ENCODE results near the gene RAD23A.
"Not testable (repeated sequence)": the region's sequence is repeated elsewhere in the genome, so short reads cannot be mapped to it uniquely, and the experiment has no call there.

The RAD23A gene

GRCh38 chr19:12957389-12957952, 11.8 kb downstream of the RAD23A start:
- not testable (repeated sequence) for H3K27me3 ChIP-seq (ENCODE audit: control insufficient read depth in 1 of 2, insufficient read depth in 1 of 2, low read length in 2 of 2); H3K4ac ChIP-seq (ENCODE audit: low read depth in 1 of 2, low read length in 2 of 2); H2AFZ ChIP-seq (ENCODE audit: low read depth, low read length); H4K91ac ChIP-seq (ENCODE audit: low read length); H3K14ac ChIP-seq (ENCODE audit: low read length in 2 of 2); H2BK120ac ChIP-seq (ENCODE audit: low read depth, low read length); H3K79me1 ChIP-seq (replicated peaks; ENCODE audit: low read length, poor library complexity, severe bottlenecking); H2BK5ac ChIP-seq (ENCODE audit: low read depth, low read length, poor library complexity, severe bottlenecking); H3K23ac ChIP-seq (ENCODE audit: low read length in 2 of 2); H3K4me2 ChIP-seq (ENCODE audit: low read length, poor library complexity, severe bottlenecking); H3K27ac ChIP-seq (ENCODE audit: low read length, poor library complexity, severe bottlenecking); H3K18ac ChIP-seq (ENCODE audit: low read depth in 1 of 2, low read length in 2 of 2); H2BK12ac ChIP-seq (ENCODE audit: low read length in 2 of 2); H2AK5ac ChIP-seq (ENCODE audit: low read length, severe bottlenecking); H3K9me3 ChIP-seq (ENCODE audit: control insufficient read depth, low read length); H2BK15ac ChIP-seq (ENCODE audit: low read depth, poor library complexity, severe bottlenecking); DNase-seq
- Histone ChIP-seq H3K4me1 (ENCODE audit: control insufficient read depth, insufficient read depth, low read depth, low read length) (peaks cover 15% of the 10 kb centered on the region), H3K4me3 (ENCODE audit: insufficient read depth in 1 of 2, low read depth in 1 of 2, low read length in 2 of 2) (peak overlapping the region in 1 of 2 experiments; percentile 93), H3K9ac (ENCODE audit: low read length) (peak overlapping the region; percentile 91), H4K8ac (ENCODE audit: low read length) (peak overlapping the region; percentile 81), H3K36me3 (ENCODE audit: control insufficient read depth in 1 of 2, insufficient read depth in 2 of 2, low read depth in 1 of 2, low read length in 2 of 2) (peaks cover 20 to 25% of the 10 kb centered on the region in 2 experiments)
- WGBS: 82% methylated on average over 25 of the region's 31 CpGs

- no peak overlapping the region for H2AK5ac ChIP-seq (ENCODE audit: low read length, severe bottlenecking)
- no peak overlapping the region for H3K23ac ChIP-seq (ENCODE audit: low read length in 2 of 2)
- peaks cover 0 to 9% of the 10 kb centered on the region in 2 experiments for H3K36me3 ChIP-seq (ENCODE audit: control insufficient read depth in 1 of 2, insufficient read depth in 2 of 2, low read depth in 1 of 2, low read length in 2 of 2)
- H2BK12ac ChIP-seq (ENCODE audit: low read length in 2 of 2): no peak overlapping the region
- H3K18ac ChIP-seq (ENCODE audit: low read depth in 1 of 2, low read length in 2 of 2): no peak overlapping the region
- H3K27ac ChIP-seq (ENCODE audit: low read length, poor library complexity, severe bottlenecking): no peak overlapping the region
- H3K27me3 ChIP-seq (ENCODE audit: control insufficient read depth in 1 of 2, insufficient read depth in 1 of 2, low read length in 2 of 2): no peaks in the 10 kb centered on the region
- H3K14ac ChIP-seq (ENCODE audit: low read length in 2 of 2): no peak overlapping the region
- no peak overlapping the region for H3K4me3 ChIP-seq (ENCODE audit: insufficient read depth in 1 of 2, low read depth in 1 of 2, low read length in 2 of 2)
- no peak overlapping the region for H2BK5ac ChIP-seq (ENCODE audit: low read depth, low read length, poor library complexity, severe bottlenecking)
- H3K4ac ChIP-seq (ENCODE audit: low read depth in 1 of 2, low read length in 2 of 2): no peak overlapping the region
- H3K9me3 ChIP-seq (ENCODE audit: control insufficient read depth, low read length): no peaks in the 10 kb centered on the region
- H2BK15ac ChIP-seq (ENCODE audit: low read depth, poor library complexity, severe bottlenecking): no peak overlapping the region
- H3K4me1 ChIP-seq (ENCODE audit: control insufficient read depth, insufficient read depth, low read depth, low read length): peaks cover 9% of the 10 kb centered on the region
- H3K79me1 ChIP-seq (replicated peaks; ENCODE audit: low read length, poor library complexity, severe bottlenecking): no peaks in the 10 kb centered on the region
- no peak overlapping the region for H2BK120ac ChIP-seq (ENCODE audit: low read depth, low read length)
- H4K8ac ChIP-seq (ENCODE audit: low read length): no peak overlapping the region
- 69% methylated on average over 6 of the region's 6 CpGs for WGBS
- no peak overlapping the region for H2AFZ ChIP-seq (ENCODE audit: low read depth, low read length)
- H3K9ac ChIP-seq (ENCODE audit: low read length): no peak overlapping the region
- H3K4me2 ChIP-seq (ENCODE audit: low read length, poor library complexity, severe bottlenecking): no peak overlapping the region
- no peak overlapping the region for H4K91ac ChIP-seq (ENCODE audit: low read length)
- no peak for DNase-seq
Observed at GRCh38 chr19:12959481-12959880, 13.8 kb downstream of the RAD23A start.

- peak overlapping the region in 1 of 2 experiments; percentile 83 for H2BK12ac ChIP-seq (ENCODE audit: low read length in 2 of 2)
- no peak overlapping the region for H3K14ac ChIP-seq (ENCODE audit: low read length in 2 of 2)
- peak overlapping the region; percentile 86 for H3K4me2 ChIP-seq (ENCODE audit: low read length, poor library complexity, severe bottlenecking)
- H4K8ac ChIP-seq (ENCODE audit: low read length): peak overlapping the region; percentile 61
- peak overlapping the region; percentile 66 to 77 for H3K18ac ChIP-seq (ENCODE audit: low read depth in 1 of 2, low read length in 2 of 2)
- no peak overlapping the region for H3K27ac ChIP-seq (ENCODE audit: low read length, poor library complexity, severe bottlenecking)
- no peak overlapping the region for H2BK5ac ChIP-seq (ENCODE audit: low read depth, low read length, poor library complexity, severe bottlenecking)
- H3K4ac ChIP-seq (ENCODE audit: low read depth in 1 of 2, low read length in 2 of 2): no peak overlapping the region
- under 1% methylated on average over 30 of the region's 34 CpGs for WGBS
- H2BK15ac ChIP-seq (ENCODE audit: low read depth, poor library complexity, severe bottlenecking): no peak overlapping the region
- no peaks in the 10 kb centered on the region for H3K27me3 ChIP-seq (ENCODE audit: control insufficient read depth in 1 of 2, insufficient read depth in 1 of 2, low read length in 2 of 2)
- no peaks in the 10 kb centered on the region for H3K36me3 ChIP-seq (ENCODE audit: control insufficient read depth in 1 of 2, insufficient read depth in 2 of 2, low read depth in 1 of 2, low read length in 2 of 2)
- H3K9me3 ChIP-seq (ENCODE audit: control insufficient read depth, low read length): no peaks in the 10 kb centered on the region
- H3K23ac ChIP-seq (ENCODE audit: low read length in 2 of 2): no peak overlapping the region
- H4K91ac ChIP-seq (ENCODE audit: low read length): peak overlapping the region; percentile 25
- no peak overlapping the region for H2AK5ac ChIP-seq (ENCODE audit: low read length, severe bottlenecking)
- DNase-seq: peak; percentile 74
- H3K4me1 ChIP-seq (ENCODE audit: control insufficient read depth, insufficient read depth, low read depth, low read length): peaks cover 11% of the 10 kb centered on the region
- no peaks in the 10 kb centered on the region for H3K79me1 ChIP-seq (replicated peaks; ENCODE audit: low read length, poor library complexity, severe bottlenecking)
- H2AFZ ChIP-seq (ENCODE audit: low read depth, low read length): peak overlapping the region; percentile 100
- H3K4me3 ChIP-seq (ENCODE audit: insufficient read depth in 1 of 2, low read depth in 1 of 2, low read length in 2 of 2): peak overlapping the region; percentile 36 to 85
- peak overlapping the region; percentile 86 for H3K9ac ChIP-seq (ENCODE audit: low read length)
- H2BK120ac ChIP-seq (ENCODE audit: low read depth, low read length): peak overlapping the region; percentile 87
Observed at GRCh38 chr19:12965017-12965811, 19.6 kb downstream of the RAD23A start.

GRCh38 chr19:12965812-12966135, 20.1 kb downstream of the RAD23A start:
- H3K27me3 ChIP-seq (ENCODE audit: control insufficient read depth in 1 of 2, insufficient read depth in 1 of 2, low read length in 2 of 2): no peaks in the 10 kb centered on the region
- H2BK15ac ChIP-seq (ENCODE audit: low read depth, poor library complexity, severe bottlenecking): no peak overlapping the region
- no peaks in the 10 kb centered on the region for H3K9me3 ChIP-seq (ENCODE audit: control insufficient read depth, low read length)
- H2BK5ac ChIP-seq (ENCODE audit: low read depth, low read length, poor library complexity, severe bottlenecking): no peak overlapping the region
- no peak overlapping the region for H3K23ac ChIP-seq (ENCODE audit: low read length in 2 of 2)
- H3K4me2 ChIP-seq (ENCODE audit: low read length, poor library complexity, severe bottlenecking): peak overlapping the region; percentile 86
- no peak overlapping the region for H2BK12ac ChIP-seq (ENCODE audit: low read length in 2 of 2)
- H3K27ac ChIP-seq (ENCODE audit: low read length, poor library complexity, severe bottlenecking): no peak overlapping the region
- H2AFZ ChIP-seq (ENCODE audit: low read depth, low read length): peak overlapping the region; percentile 94
- no peak overlapping the region for H3K9ac ChIP-seq (ENCODE audit: low read length)
- no peak overlapping the region for H3K14ac ChIP-seq (ENCODE audit: low read length in 2 of 2)
- peak overlapping the region; percentile 87 for H2BK120ac ChIP-seq (ENCODE audit: low read depth, low read length)
- H3K4me1 ChIP-seq (ENCODE audit: control insufficient read depth, insufficient read depth, low read depth, low read length): peaks cover 11% of the 10 kb centered on the region
- H3K36me3 ChIP-seq (ENCODE audit: control insufficient read depth in 1 of 2, insufficient read depth in 2 of 2, low read depth in 1 of 2, low read length in 2 of 2): no peaks in the 10 kb centered on the region
- no peak overlapping the region for H3K4ac ChIP-seq (ENCODE audit: low read depth in 1 of 2, low read length in 2 of 2)
- no peak overlapping the region for H2AK5ac ChIP-seq (ENCODE audit: low read length, severe bottlenecking)
- H4K91ac ChIP-seq (ENCODE audit: low read length): no peak overlapping the region
- no peak for DNase-seq
- no peak overlapping the region for H4K8ac ChIP-seq (ENCODE audit: low read length)
- 96% methylated on average over 5 of the region's 8 CpGs for WGBS
- H3K79me1 ChIP-seq (replicated peaks; ENCODE audit: low read length, poor library complexity, severe bottlenecking): no peaks in the 10 kb centered on the region
- peak overlapping the region in 1 of 2 experiments; percentile 85 for H3K4me3 ChIP-seq (ENCODE audit: insufficient read depth in 1 of 2, low read depth in 1 of 2, low read length in 2 of 2)
- no peak overlapping the region for H3K18ac ChIP-seq (ENCODE audit: low read depth in 1 of 2, low read length in 2 of 2)
